IPS-18c (cell line): ENCODE data around the gene GRAMD2B.

Experiments
- H3K4me3 ChIP-seq: 2 replicates; pipeline ENCODE4 v1.7.0; 2013; ENCODE audit warnings: low read depth, mild to moderate bottlenecking, low read length, moderate library complexity; ENCODE audit not compliant: insufficient read depth
- H3K9me3 ChIP-seq: one replicate; pipeline ENCODE4 v1.6.1; 2013; ENCODE audit warnings: mild to moderate bottlenecking, low read length, moderate library complexity; ENCODE audit not compliant: control insufficient read depth, insufficient read depth

The GRAMD2B gene

DNA sequence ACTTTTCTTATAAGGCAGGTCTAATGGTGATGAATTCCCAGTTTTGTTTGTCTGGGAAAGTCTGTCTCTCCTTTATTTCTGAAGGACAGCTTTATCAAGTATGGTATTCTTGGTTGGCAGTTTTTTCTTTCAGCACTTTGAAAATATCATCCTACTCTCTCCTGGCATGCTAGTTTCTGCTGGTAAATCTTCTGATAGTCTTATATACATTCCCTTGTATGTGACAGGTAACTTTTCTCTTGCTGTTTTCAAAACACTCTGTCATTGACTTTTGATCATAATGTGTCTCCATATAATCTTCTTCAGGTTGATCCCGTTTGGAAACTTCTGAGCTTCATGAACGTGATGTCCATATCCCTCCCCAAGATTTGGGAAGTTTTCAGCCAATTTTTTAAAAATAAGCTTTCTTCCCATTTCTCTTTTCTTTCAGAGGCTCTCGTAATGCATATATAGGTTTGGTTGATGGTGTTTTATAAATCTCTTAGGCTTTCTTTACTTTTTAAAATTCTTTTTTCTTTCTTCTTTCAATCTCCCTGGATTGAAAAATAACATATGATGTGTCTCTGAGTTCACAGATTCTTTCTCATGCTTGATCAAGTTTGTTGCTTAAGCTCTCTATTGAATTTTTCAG, 22.5 kb upstream of the GRAMD2B start:
- H3K9me3 ChIP-seq, result no peaks in the 10 kb centered on the region

DNA sequence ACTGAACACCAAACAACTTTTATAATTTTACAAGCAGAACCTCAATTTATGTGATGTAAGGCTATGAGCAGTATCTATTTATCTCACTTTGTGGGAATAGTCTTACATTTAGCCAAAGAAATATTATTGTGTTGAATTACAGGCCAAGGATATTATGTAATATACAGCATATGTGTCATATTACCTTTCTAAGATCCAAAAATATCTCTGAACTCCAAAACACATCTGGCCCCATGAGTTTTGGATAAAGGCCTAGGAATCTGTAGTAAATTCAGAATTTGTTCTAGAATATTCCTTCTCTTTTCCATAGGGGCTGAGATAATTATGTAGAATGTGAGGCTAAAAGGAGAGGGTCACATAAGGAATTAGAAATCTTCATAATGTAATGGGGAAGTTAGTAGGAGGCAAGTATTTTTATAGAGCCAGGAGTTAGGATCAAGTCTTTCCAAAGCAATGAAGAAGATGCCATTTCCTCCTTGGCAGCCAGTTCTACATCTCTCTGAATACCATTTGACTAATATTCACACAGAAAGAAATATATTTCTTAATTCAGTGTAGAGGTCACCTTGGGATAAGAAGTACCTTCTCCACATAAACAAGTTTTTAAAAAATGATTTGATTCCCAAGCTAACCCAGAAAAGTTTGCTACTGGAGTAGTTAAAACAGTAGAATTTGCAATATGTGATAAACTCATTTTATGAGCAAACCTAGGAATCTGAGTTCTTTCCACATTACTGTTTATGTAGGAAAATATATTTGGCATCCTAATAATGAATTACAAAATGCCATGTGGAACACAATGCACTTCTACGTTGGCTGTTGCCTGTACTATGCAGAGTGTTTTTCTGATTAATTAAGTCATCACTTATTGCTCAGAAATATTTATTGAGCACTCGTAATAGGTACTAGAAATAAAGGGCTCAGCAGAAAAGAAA, 20.3 kb upstream of the GRAMD2B start:
- no peak overlapping the region for H3K4me3 ChIP-seq
- H3K9me3 ChIP-seq, result no peaks in the 10 kb centered on the region

More for the DNA sequence above, 22.5 kb upstream of the GRAMD2B start:
- H3K4me3 ChIP-seq, result no peak overlapping the region

DNA sequence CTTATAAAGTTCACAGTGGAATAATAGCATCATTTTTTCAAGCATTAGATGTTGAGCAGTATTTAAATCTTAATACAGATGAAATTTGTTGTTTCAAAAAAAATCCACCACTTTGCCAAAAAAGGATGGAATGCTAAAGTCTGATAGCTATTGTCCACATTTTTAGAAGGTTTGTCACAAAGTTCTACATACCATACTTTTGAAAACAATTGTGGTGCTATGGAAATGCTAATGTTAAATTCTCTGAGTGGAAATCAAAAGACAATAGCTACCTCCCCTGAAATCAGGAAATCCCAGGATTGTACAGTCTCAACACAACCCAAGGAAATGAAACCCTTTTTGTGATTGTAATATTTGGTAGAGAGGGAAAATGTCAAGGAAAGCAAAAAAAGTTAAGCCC, 19.3 kb upstream of the GRAMD2B start:
- Histone ChIP-seq H3K9me3 (no peaks in the 10 kb centered on the region), H3K4me3 (no peak overlapping the region)

DNA sequence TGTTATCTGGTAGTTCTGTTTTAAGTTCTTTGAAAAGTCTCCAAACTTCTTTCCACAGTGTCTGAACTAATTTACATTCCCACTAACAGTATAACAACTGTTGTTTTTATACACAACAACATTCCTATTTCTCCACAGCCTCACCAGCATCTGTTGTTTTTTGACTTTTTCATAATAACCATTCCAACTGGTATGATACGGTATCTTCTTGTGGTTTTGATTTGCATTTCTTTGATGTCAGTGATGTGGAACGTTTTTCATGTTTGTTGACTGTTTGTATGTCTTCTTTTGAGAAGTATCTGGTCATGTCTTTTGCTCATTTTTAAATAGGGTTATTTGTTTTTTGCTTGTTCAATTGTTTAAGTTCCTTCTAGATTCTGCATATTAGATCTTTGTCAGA, 12.6 kb upstream of the GRAMD2B start:
- no peak overlapping the region for H3K4me3 ChIP-seq
- no peaks in the 10 kb centered on the region for H3K9me3 ChIP-seq

DNA sequence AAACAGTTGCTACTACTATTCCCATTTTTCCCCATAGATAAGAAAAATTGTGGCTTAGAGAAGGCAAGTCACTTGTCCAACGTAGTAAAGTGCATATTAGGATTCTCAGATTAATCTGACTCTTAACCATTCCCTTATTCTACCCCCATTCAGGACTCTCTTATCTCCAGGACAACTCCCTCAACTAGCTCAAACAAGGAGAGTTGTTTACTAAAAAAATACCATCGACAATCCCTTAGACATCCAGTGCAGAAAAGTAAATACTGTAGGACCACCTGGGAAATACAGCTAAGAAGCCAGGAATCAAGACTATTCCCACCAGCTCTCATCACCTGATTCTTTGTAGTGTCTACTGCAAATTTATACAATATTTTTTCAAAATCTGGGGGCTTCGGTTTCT, 9.4 kb upstream of the GRAMD2B start:
- H3K4me3 ChIP-seq, result no peak overlapping the region
- H3K9me3 ChIP-seq, result no peaks in the 10 kb centered on the region

DNA sequence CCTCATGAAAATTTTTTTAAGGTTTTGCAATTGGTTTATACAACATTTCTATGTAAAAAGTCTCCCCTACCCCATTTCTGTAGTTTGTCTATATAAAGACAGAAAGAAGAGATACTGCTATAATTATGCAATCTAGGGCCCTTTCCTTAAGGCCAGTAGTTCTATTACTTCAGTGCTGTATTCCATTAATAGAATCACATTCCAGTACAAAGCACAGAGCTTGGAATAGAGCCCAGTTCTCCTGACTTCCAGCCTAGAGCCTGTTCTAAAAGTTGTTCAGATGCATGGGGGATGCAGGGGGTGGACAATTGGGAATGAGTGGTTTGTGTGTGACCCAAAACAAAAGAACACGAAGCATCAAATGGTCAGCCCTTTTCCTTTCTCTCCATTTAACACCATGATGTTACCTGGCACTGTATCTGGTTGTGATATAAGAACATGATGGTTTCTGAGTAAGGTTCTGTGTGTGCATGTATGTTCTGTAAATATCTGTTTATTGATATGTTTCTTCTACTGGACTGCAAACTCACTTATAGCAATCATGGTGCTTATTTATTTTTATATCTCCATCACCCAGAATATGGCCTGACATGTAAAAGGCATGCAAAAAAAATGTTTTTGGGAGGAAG, 8.2 kb upstream of the GRAMD2B start:
- H3K9me3 ChIP-seq, result no peaks in the 10 kb centered on the region
- no peak overlapping the region for H3K4me3 ChIP-seq

DNA sequence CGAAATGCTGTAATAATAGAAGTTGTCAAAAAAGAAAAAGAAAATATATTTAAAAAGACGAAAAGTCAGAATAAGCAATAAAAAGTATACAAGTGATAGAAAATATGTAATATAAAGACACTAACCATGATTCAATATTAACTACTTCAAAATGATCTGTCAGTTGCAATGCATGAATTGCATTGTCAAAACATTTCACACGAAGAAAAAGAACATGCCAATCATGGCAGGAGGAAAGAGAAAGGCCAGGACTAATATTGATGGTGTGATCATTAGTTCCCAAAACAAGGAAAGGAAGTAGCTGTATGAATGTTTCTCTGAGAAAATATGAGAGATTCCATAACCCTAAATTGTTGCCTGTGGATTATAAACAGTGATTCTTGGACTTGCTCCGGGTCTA, 7.4 kb upstream of the GRAMD2B start:
- Histone ChIP-seq H3K4me3 (no peak overlapping the region), H3K9me3 (no peaks in the 10 kb centered on the region)

DNA sequence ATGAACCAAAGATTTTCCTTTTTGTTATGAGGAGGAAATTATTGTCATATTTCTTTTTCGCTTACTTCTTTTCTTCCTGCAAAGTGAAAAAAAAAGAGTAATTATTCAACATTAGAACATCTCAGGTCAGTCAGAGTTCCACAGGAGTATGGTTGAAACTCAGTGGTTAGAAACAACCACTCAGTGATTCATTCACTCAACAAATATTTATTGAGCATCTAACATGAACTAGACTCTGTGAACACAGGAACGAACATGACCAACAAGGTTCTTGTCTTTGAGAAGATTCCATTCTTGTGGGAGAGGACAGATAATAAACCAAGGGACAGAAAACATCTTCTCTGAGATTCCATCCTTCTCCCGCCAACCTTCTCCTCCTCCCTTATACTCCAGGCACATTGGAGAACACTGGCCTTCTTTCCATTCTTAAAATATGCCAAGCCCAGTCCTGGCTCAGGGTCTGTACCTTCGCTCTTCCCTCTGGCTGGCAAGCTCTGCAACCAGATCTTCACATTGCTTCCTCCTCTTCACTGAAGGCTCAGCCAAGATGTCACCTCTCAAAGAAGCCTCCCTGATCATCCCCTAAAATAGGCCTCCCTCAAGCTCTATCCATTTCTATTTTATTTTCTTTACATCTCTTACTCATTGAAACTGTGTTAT, 6.8 kb upstream of the GRAMD2B start:
- Histone ChIP-seq H3K4me3 (no peak overlapping the region), H3K9me3 (no peaks in the 10 kb centered on the region)

DNA sequence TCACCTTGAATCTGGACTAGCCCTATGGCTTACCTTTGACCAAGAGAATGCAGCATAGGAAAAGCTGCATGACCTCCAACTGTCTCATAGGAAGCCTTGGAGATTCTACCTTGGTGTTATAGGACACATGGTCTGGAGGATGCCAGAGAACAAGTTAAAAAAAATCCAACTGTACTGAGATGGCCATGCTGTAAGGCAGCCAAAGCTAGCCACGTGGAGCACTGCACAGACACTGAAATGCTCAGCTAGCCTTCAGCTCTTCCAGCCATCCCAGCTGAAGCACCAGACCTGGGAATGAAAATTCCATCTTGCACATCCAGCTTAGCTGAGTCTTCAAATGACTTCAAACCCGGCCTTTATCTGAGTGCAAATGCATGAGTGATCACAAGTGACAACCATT, 6.0 kb upstream of the GRAMD2B start:
- Histone ChIP-seq H3K9me3 (no peaks in the 10 kb centered on the region), H3K4me3 (no peak overlapping the region)

DNA sequence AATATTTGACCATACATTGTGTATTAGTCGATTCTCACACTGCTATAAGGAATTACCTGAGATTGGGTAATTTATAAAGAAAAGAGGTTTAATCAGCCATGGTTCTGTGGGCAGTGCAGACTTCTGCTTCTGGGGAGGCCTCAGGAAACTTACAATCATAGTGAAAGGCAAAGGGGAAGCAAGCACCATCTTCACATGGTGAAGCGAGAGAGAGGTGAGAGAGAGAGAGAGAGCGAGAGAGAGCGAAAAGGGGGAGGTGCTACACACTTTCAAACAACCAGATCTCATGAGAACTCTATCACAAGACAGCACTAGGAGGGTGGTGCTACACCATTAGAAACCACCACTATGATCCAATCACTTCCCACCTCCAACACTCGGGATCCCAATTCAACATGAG, 4.1 kb upstream of the GRAMD2B start:
- no peaks in the 10 kb centered on the region for H3K9me3 ChIP-seq
- H3K4me3 ChIP-seq, result no peak overlapping the region

DNA sequence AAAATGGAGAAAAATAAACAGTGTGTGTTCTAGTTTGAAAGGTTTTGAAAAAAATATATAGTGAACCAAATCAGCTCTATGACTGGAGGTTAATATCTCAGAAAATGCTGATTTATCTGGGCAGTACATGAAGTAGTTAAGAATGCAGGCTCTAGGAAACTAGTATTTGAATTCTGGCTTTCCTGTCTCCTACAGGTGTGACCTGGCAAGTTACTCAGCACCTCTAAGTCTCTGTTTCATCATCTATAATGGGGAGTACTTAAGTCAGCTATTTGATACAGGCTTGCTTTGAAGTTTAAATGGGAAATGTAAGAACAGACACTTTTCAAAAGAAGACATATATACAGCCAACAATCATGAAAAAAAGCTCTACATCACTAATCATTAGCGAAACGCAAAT, 5.2 kb downstream of the GRAMD2B start:
- no peaks in the 10 kb centered on the region for H3K9me3 ChIP-seq
- H3K4me3 ChIP-seq, result no peak overlapping the region

DNA sequence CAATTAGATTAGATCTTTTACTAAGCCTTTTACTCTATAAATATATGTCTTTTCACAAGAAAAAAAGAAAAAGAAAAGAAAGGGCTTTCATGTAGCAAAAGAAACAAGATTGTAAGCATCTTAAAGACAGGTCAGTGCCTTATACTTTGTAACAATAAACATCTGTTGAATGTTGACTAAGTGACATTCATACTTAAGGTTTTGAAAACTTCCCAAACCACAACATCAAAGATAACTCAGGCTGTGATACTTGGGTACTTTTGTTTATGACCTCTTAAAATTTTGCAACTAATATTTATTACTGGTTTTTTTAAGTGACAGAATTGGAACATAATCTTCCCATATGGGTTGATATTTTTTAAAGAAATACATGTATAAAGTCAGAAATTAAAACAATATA, 7.4 kb downstream of the GRAMD2B start:
- no peak overlapping the region for H3K4me3 ChIP-seq
- H3K9me3 ChIP-seq, result no peaks in the 10 kb centered on the region

DNA sequence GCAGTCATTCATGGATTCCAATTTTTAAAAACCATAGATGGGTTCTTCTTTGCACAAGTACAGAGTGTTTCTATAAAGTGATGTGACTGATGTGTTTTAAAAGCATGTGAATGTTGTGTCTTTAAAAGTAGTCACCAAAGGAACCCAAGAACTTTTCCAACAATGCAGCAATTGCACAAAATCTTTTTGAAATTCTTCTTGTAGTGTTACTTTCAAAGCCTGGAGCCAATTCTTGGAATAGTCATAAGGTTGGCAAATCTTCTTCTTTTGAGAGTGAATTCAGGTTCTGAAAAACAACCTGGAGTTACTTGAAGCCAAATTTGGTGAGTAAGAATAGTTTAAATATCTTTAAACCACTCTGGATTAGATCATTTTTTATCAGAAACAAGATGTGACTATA, 10.5 kb downstream of the GRAMD2B start:
- no peak overlapping the region for H3K4me3 ChIP-seq
- H3K9me3 ChIP-seq, result peaks cover 2% of the 10 kb centered on the region

DNA sequence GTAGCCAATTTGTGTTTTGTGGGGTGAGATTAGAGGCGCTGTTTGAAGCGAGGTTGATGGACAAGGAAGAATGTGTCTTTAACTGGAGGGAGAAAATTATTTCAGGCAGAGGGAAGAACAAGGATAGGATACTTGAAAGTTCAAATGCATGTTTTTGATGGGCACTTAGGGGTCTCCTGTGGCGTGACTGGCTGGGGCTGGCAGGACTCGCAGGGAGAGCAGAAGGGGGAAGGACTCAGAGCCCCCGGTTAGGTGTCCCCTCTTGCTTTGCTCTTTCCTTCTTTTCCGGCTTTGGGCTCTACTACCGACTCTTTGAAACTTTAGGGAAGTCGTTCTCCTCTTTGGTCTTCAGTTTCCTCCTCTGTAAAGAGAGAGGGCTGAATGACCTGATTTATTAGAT, 12.1 kb downstream of the GRAMD2B start:
- H3K4me3 ChIP-seq, result no peak overlapping the region
- H3K9me3 ChIP-seq, result peaks cover 2% of the 10 kb centered on the region

DNA sequence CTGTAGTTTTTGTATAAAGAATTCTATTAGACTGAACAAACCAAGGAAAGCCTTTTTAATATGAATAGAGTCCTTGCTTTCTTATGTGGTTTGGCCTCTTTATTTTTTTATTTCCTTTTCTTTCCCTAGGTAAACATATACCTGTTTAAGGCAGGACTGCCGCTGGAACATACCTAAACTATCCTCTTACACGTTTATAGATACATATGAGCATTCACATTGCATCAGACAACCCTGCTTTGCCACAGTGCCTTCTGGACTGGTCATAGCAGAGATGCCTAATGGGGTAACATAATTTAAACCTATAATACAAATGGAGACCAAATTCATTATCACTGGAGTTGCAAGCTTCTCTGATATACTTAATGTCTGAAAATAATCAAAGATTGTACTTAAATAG, 12.5 kb downstream of the GRAMD2B start:
- peaks cover 2% of the 10 kb centered on the region for H3K9me3 ChIP-seq
- H3K4me3 ChIP-seq, result no peak overlapping the region

DNA sequence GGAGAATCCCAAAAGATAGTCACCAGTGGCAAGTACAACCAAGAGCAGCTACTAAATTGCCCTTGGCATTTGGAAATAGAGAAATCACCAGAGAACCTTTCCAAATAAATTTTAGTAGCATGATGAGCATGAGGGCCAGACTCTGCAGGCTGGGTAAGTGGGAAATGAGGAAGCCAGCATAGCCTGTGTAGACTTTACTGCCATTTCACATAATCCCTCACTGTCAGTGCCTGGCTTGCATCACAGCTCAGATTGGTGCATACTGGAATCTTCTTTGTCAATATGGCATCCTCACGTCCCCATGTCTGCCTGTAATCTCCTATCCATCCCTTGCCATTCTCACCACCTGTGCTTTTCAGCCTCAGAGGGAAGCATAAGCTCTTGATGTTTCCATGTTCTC, 14.5 kb downstream of the GRAMD2B start:
- Histone ChIP-seq H3K9me3 (peaks cover 2% of the 10 kb centered on the region), H3K4me3 (no peak overlapping the region)

DNA sequence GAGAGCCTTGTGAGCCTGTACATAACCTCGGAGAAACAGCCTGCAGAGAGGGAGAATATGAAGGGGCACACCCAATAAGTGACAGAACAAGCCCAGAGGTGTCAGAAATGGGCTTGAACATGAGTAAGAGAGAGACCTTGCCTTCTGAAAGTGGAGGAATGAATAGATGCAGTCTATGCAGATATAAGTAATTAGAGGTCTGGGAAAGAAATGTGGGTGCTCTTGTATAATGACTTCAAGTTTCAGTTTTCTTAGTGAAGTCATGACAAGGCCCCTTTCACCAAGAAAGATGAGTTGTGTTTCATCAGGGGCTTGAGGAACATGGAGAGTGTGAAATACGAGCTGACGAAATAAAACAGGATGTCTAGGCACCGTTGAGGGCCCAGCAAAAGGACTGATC, 15.1 kb downstream of the GRAMD2B start:
- Histone ChIP-seq H3K4me3 (no peak overlapping the region), H3K9me3 (peaks cover 2% of the 10 kb centered on the region)

DNA sequence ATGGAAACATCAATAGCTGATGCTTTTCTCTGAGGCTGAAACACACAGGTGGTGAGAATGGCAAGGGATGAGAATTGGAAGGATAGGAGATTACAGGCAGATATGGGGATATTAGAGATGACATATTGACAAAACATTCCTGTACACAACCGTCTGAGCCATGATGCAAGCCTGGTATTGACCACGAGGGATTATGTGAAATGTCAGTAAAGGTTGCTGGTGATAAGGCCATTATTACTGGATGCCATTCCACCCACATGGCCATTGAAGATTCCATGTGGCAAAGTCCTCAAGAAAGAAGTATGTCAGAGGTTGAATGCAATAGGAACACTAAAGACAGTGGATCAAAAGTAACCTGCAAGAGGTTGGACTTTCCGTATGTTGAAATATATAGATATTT, 15.7 kb downstream of the GRAMD2B start:
- Histone ChIP-seq H3K9me3 (peaks cover 2% of the 10 kb centered on the region), H3K4me3 (no peak overlapping the region)
